Glutamatergic neuron (in vitro differentiated cells): ENCODE data around the gene ZNF17. TPM values are rescaled to one million over a fixed set of nuclear protein-coding genes. Genes with fewer than 3 reads are reported as not detected.

Experiments
- DNase-seq: peaks from one replicate; pipeline ENCODE4 v3.0.0; 2022
- H3K27ac Mint-ChIP-seq: one replicate; pipeline ENCODE4 v1.8.0; 2020; ENCODE audit warnings: mild to moderate bottlenecking, mixed read lengths, inconsistent platforms; ENCODE audit not compliant: unreplicated experiment
- H3K27me3 Mint-ChIP-seq: one replicate; pipeline ENCODE4 v1.8.0; 2020; ENCODE audit warnings: mild to moderate bottlenecking, moderate library complexity, mixed read lengths, inconsistent platforms; ENCODE audit not compliant: unreplicated experiment
- H3K36me3 Mint-ChIP-seq: one replicate; pipeline ENCODE4 v1.8.0; 2020; ENCODE audit warnings: mild to moderate bottlenecking, mixed read lengths, inconsistent platforms; ENCODE audit not compliant: unreplicated experiment
- H3K4me1 Mint-ChIP-seq: one replicate; pipeline ENCODE4 v1.8.0; 2020; ENCODE audit warnings: mild to moderate bottlenecking, low read depth, mixed read lengths, inconsistent platforms; ENCODE audit not compliant: unreplicated experiment
- H3K4me3 Mint-ChIP-seq: one replicate; pipeline ENCODE4 v1.8.0; 2020; ENCODE audit warnings: mild to moderate bottlenecking, mixed read lengths, inconsistent platforms; ENCODE audit not compliant: unreplicated experiment
- H3K9me3 Mint-ChIP-seq: one replicate; pipeline ENCODE4 v1.8.0; 2020; ENCODE audit warnings: mild to moderate bottlenecking, moderate library complexity, mixed read lengths, inconsistent platforms; ENCODE audit not compliant: unreplicated experiment
- CTCF ChIP-seq: fragments of 200-600 bp; sonication (generic); IDR thresholded peaks from one replicate; pipeline ENCODE4 v1.5.0; 2021; ENCODE audit not compliant: partially characterized antibody, unreplicated experiment
- total RNA-seq: library from RNA; stranded (reverse); fragmentation: NEBNext Ultra II Directional; extraction: Animal tissue kit (Norgen Biotek cat#: 25700); gene quantifications from one replicate; pipeline ENCODE4 v1.2.1, GENCODE V29; 2021; ENCODE audit not compliant: unreplicated experiment

ZNF17 gene
- total RNA-seq, 1 donor from 2014 or later: 21.5 TPM

DNA sequence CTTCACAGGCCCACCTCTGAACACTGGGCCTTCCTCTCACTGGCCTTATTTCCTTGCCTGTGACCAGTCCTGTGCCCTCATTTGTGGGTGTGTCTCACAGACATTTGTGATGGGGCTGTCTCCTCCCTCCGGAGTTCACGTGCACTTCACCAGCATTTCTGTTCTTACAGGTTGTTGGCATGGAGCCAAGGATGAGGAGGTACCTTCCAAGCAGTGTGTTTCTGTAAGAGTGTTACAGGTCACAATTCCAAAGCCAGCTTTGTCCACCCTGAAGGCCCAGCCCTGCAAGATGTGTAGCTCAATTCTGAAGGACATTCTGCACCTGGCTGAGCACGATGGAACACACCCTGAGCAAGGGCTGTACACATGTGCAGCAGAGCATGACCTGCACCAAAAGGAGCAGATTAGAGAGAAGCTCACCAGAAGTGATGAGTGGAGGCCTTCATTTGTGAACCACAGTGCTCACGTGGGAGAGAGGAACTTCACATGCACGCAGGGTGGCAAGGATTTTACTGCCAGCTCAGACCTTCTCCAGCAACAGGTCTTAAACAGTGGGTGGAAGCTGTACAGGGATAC lies 32.2 kb downstream of the ZNF17 start:
- Mint-ChIP-seq H3K9me3 (peaks cover 5% of the 10 kb centered on the region), H3K27me3 (peaks cover 6% of the 10 kb centered on the region)
- no peak for DNase-seq

GRCh38 chr19:57452307-57452706 lies 41.3 kb downstream of the ZNF17 start:
- H3K4me1 Mint-ChIP-seq: no peaks in the 10 kb centered on the region
- TF ChIP-seq CTCF: no peak
- peaks cover 1% of the 10 kb centered on the region for H3K9me3 Mint-ChIP-seq

More for the DNA sequence above, 32.2 kb downstream of the ZNF17 start:
- H3K4me3 Mint-ChIP-seq: no peak overlapping the region
- no peak overlapping the region for H3K27ac Mint-ChIP-seq
- H3K36me3 Mint-ChIP-seq: peaks cover 16% of the 10 kb centered on the region
- TF ChIP-seq CTCF: no peak
- no peaks in the 10 kb centered on the region for H3K4me1 Mint-ChIP-seq

DNA sequence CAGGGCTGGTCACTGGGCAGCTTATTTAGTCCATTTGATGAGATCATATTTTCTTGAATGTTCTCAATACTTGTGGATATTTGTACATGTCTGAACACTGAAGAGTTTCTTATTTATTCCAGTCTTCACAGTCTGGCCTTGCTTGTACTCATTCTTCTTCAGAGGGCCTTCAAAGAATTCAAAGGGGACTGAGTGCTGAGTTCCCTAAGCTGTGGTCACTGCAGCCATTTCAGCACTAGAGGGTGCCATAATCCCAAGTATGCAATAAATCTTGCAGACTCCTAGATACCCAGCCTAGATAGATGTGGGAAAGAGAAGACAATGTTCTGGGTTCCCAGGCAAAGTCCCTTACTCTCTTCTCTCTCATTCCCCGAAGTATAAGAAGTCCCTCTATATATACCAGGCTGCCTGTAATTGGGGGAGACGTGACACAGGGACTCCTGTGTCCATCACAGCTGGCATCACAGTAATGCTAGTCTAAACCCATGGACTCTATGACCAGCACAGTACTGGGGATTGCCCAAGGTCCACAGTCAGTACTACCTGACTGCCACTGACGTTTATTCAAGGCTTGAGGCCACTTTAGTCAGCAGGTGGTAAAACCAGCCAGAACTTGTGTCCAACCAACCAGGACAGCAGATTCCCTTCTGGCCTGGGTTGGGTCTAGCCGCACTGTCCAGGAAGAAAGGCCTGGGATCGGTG lies 54.9 kb downstream of the ZNF17 start:
- TF ChIP-seq CTCF: no peak
- H3K4me1 Mint-ChIP-seq: no peaks in the 10 kb centered on the region
- H3K27ac Mint-ChIP-seq: no peak overlapping the region
- peak; percentile 15 for DNase-seq
- no peak overlapping the region for H3K4me3 Mint-ChIP-seq
- H3K9me3 Mint-ChIP-seq: peaks cover 20% of the 10 kb centered on the region
- peaks cover 43% of the 10 kb centered on the region for H3K36me3 Mint-ChIP-seq
- H3K27me3 Mint-ChIP-seq: no peaks in the 10 kb centered on the region

More at GRCh38 chr19:57452307-57452706, 41.3 kb downstream of the ZNF17 start:
- H3K4me3 Mint-ChIP-seq: no peak overlapping the region
- peaks cover 5% of the 10 kb centered on the region for H3K36me3 Mint-ChIP-seq
- DNase-seq: no peak
- no peak overlapping the region for H3K27ac Mint-ChIP-seq
- H3K27me3 Mint-ChIP-seq: no peaks in the 10 kb centered on the region

GRCh38 chr19:57466489-57466888 lies 55.5 kb downstream of the ZNF17 start:
- H3K27ac Mint-ChIP-seq: no peak overlapping the region
- no peaks in the 10 kb centered on the region for H3K4me1 Mint-ChIP-seq
- H3K9me3 Mint-ChIP-seq: peaks cover 16% of the 10 kb centered on the region
- H3K36me3 Mint-ChIP-seq: peaks cover 48% of the 10 kb centered on the region
- TF ChIP-seq CTCF: no peak
- no peaks in the 10 kb centered on the region for H3K27me3 Mint-ChIP-seq
- no peak for DNase-seq
- no peak overlapping the region for H3K4me3 Mint-ChIP-seq

Other genes starting within 250 kb of the ZNF17 start
- not detected for gene DUXA, start 243.7 kb upstream of the ZNF17 start, total RNA-seq
- 37.8 TPM for gene ZNF264, start 219.7 kb upstream of the ZNF17 start, total RNA-seq
- 2.8 TPM for gene AURKC, start 180.1 kb upstream of the ZNF17 start, total RNA-seq
- 15.5 TPM for gene ZNF805, start 170.5 kb upstream of the ZNF17 start, total RNA-seq
- 62.1 TPM for gene ZNF460, start 130.7 kb upstream of the ZNF17 start, total RNA-seq
- gene ZNF543, start 90.7 kb upstream of the ZNF17 start, total RNA-seq: 16.7 TPM
- gene ZNF304, start 59.9 kb upstream of the ZNF17 start, total RNA-seq: 15.8 TPM
- gene TRAPPC2B, start 47.6 kb upstream of the ZNF17 start, total RNA-seq: 15.7 TPM
- 9.5 TPM for gene ZNF547, start 47.6 kb upstream of the ZNF17 start, total RNA-seq
- 35.4 TPM for gene ZNF548, start 21.3 kb upstream of the ZNF17 start, total RNA-seq
- 23.3 TPM for gene ZNF749, start 24.2 kb downstream of the ZNF17 start, total RNA-seq
- gene VN1R1, start 46.0 kb downstream of the ZNF17 start, total RNA-seq: 2.5 TPM
- 33.2 TPM for gene ZNF772, start 66.4 kb downstream of the ZNF17 start, total RNA-seq
- gene ZNF419, start 76.6 kb downstream of the ZNF17 start, total RNA-seq: 17.7 TPM
- 13.9 TPM for gene ZNF773, start 88.8 kb downstream of the ZNF17 start, total RNA-seq
- gene ZNF549, start 116.2 kb downstream of the ZNF17 start, total RNA-seq: 10.8 TPM
- gene ZNF550, start 148.7 kb downstream of the ZNF17 start, total RNA-seq: 12.9 TPM
- 11.2 TPM for gene ZNF416, start 167.8 kb downstream of the ZNF17 start, total RNA-seq
- gene ZIK1, start 173.0 kb downstream of the ZNF17 start, total RNA-seq: 21.5 TPM
- gene ZNF530, start 188.7 kb downstream of the ZNF17 start, total RNA-seq: 4.6 TPM
- gene ZNF134, start 203.1 kb downstream of the ZNF17 start, total RNA-seq: 41.2 TPM
- 29.5 TPM for gene ZNF211, start 222.0 kb downstream of the ZNF17 start, total RNA-seq